WTC11 (cell line): ENCODE measurements around the gene MCF2L.

Source experiments
- ELF4 ChIP-seq: sonication (generic); formaldehyde crosslinking; IDR thresholded peaks from 2 replicates; pipeline ENCODE4 v1.8.1; 2022; ENCODE audit warnings: low read depth, mild to moderate bottlenecking, moderate library complexity, missing genetic modification reagents
- NFYB ChIP-seq: sonication (generic); formaldehyde crosslinking; conservative IDR thresholded peaks from 2 replicates; pipeline ENCODE4 v1.8.0; 2022; ENCODE audit warnings: low read depth, missing genetic modification reagents
- ZNF671 ChIP-seq: fragments of 250-450 bp; sonication (Bioruptor Pico); IDR thresholded peaks from 2 replicates; pipeline ENCODE4 v1.8.0; 2021; ENCODE audit warnings: mild to moderate bottlenecking
- TF ChIP-seq, protein P1 (sequence below): sonication (generic); formaldehyde crosslinking; IDR thresholded peaks from 2 replicates; pipeline ENCODE4 v1.8.1; 2022; ENCODE audit warnings: mild to moderate bottlenecking, missing genetic modification reagents, moderate library complexity, borderline replicate concordance
- TF ChIP-seq, protein P2 (sequence below): sonication (generic); formaldehyde crosslinking; conservative IDR thresholded peaks from 2 replicates; pipeline ENCODE4 v1.8.1; 2022; ENCODE audit warnings: mild to moderate bottlenecking, missing genetic modification reagents

DNA sequence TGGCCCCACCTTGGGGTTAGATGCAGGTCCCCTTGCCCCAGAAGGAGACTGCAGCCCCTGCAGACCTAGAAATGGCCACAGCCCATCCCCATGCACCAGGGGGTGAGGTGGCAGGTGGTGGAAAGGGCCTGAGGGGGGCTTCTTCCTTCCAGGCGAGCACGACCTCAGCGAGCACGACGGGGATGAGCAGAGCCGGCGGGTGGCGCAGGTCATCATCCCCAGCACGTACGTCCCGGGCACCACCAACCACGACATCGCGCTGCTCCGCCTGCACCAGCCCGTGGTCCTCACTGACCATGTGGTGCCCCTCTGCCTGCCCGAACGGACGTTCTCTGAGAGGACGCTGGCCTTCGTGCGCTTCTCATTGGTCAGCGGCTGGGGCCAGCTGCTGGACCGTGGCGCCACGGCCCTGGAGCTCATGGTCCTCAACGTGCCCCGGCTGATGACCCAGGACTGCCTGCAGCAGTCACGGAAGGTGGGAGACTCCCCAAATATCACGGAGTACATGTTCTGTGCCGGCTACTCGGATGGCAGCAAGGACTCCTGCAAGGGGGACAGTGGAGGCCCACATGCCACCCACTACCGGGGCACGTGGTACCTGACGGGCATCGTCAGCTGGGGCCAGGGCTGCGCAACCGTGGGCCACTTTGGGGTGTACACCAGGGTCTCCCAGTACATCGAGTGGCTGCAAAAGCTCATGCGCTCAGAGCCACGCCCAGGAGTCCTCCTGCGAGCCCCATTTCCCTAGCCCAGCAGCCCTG lies 149.4 kb downstream of the MCF2L start:
- TF ChIP-seq, protein P1, sequence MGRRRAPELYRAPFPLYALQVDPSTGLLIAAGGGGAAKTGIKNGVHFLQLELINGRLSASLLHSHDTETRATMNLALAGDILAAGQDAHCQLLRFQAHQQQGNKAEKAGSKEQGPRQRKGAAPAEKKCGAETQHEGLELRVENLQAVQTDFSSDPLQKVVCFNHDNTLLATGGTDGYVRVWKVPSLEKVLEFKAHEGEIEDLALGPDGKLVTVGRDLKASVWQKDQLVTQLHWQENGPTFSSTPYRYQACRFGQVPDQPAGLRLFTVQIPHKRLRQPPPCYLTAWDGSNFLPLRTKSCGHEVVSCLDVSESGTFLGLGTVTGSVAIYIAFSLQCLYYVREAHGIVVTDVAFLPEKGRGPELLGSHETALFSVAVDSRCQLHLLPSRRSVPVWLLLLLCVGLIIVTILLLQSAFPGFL (CRISPR knock-in tag): no peak
- no peak for TF ChIP-seq ELF4 (CRISPR knock-in tag)
- no peak for TF ChIP-seq ZNF671 (CRISPR knock-in tag)
- TF ChIP-seq, protein P2, sequence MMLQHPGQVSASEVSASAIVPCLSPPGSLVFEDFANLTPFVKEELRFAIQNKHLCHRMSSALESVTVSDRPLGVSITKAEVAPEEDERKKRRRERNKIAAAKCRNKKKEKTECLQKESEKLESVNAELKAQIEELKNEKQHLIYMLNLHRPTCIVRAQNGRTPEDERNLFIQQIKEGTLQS: no peak
- TF ChIP-seq NFYB: no peak
